GM12878 (cell line): ENCODE results near the gene C19orf12. TPM values are rescaled to one million over a fixed set of nuclear protein-coding genes. Genes with fewer than 3 reads are reported as not detected.
A peak's percentile ranks its signal among the peaks of the same experiment; 100 is the strongest.

Source experiments
- ATAC-seq: fragments of 200-7000 bp; cut with Tn5 transposase; 3 replicates; pipeline ENCODE4 v1.9.1; 2020; ENCODE audit warnings: mild to moderate bottlenecking, moderate library complexity
- BruUV-seq: library from RNA; stranded (reverse); fragments of 400-500 nt; replicated peaks from 2 replicates; lab custom pipeline; 2021; lab: Mats Ljungman, UMichigan
- CTCF ChIA-PET: fragments of 300-600 bp; sonication (Branson Sonifier 250); formaldehyde crosslinking; extraction: SDS; loops from one replicate; lab custom pipeline; 2021; ENCODE audit warnings: inconsistent platforms; lab: Yijun Ruan, JAX
- POLR2A ChIA-PET: fragments of 350-600 bp; formaldehyde crosslinking; extraction: SDS; loops from one replicate; lab custom pipeline; 2021; ENCODE audit warnings: inconsistent platforms; lab: Charles Lee
- RAD21 ChIA-PET: fragments of 300-600 bp; sonication (Branson Sonifier 250); formaldehyde crosslinking; loops from one replicate; lab custom pipeline; 2023; ENCODE audit warnings: antibody characterized with exemption; ENCODE audit not compliant: unreplicated experiment; lab: Charles Lee
- SMC1A ChIA-PET: fragments of 300-600 bp; sonication (Branson Sonifier 250); formaldehyde crosslinking; loops from one replicate; lab custom pipeline; 2023; ENCODE audit not compliant: unreplicated experiment, uncharacterized antibody; lab: Charles Lee
- DNase-seq: peaks from one replicate; pipeline ENCODE4 v3.0.0-alpha.2; 2011; ENCODE audit warnings: low read depth, low spot score
- FAIRE-seq: peaks from 3 replicates; lab custom pipeline; 2011; peaks lifted over from hg19 to GRCh38; lab: Jason Lieb, UNC
- H2AFZ ChIP-seq: 2 replicates; pipeline ENCODE4 v1.6.0; 2011; ENCODE audit warnings: low read depth, low read length, control low read depth; ENCODE audit not compliant: control insufficient read depth
- H3K27ac ChIP-seq: 2 replicates; pipeline ENCODE4 v1.5.1; 2011; ENCODE audit warnings: control low read depth; ENCODE audit not compliant: control insufficient read depth, insufficient read depth
- H3K27me3 ChIP-seq, 2 experiments: replicated peaks in 1 of 2; 2 replicates each; pipeline versions ENCODE4 v1.6.0 to v1.6.1; 2011; ENCODE audit warnings: low read length in 1 of 2; ENCODE audit not compliant: control insufficient read depth in 2 of 2, insufficient read depth in 2 of 2
- H3K36me3 ChIP-seq, 2 experiments: 2 replicates each; pipeline ENCODE4 v1.5.1; 2011; ENCODE audit warnings: low read length in 1 of 2; ENCODE audit not compliant: control insufficient read depth in 2 of 2, insufficient read depth in 2 of 2
- H3K4me1 ChIP-seq: 2 replicates; pipeline ENCODE4 v1.6.1; 2011; ENCODE audit warnings: mild to moderate bottlenecking, low read length, moderate library complexity, mixed read lengths; ENCODE audit not compliant: control insufficient read depth, insufficient read depth
- H3K4me2 ChIP-seq: 2 replicates; pipeline ENCODE4 v1.6.0; 2011; ENCODE audit warnings: control low read depth; ENCODE audit not compliant: control insufficient read depth, insufficient read depth
- H3K4me3 ChIP-seq: fragments of 200-600 bp; sonication (generic); 2 replicates; pipeline ENCODE4 v1.5.1; 2016
- H3K79me2 ChIP-seq: 2 replicates; pipeline ENCODE4 v1.6.0; 2011; ENCODE audit warnings: low read length; ENCODE audit not compliant: control insufficient read depth, insufficient read depth
- H3K9ac ChIP-seq: 2 replicates; pipeline ENCODE4 v1.8.0; 2011; ENCODE audit warnings: low read length, control low read depth, mixed read lengths; ENCODE audit not compliant: control insufficient read depth, insufficient read depth
- H3K9me3 ChIP-seq: replicated peaks from 3 replicates; pipeline ENCODE4 v1.5.1; 2011; ENCODE audit warnings: mild to moderate bottlenecking, low read length; ENCODE audit not compliant: control insufficient read depth, insufficient read depth
- H4K20me1 ChIP-seq: 2 replicates; pipeline ENCODE4 v1.6.0; 2011; ENCODE audit not compliant: control insufficient read depth, insufficient read depth
- CBFB ChIP-seq: IDR thresholded peaks from 2 replicates; pipeline ENCODE4 v1.6.1; 2016; ENCODE audit warnings: antibody characterized with exemption, low read depth
- CTCF ChIP-seq, 3 experiments: IDR thresholded peaks in 2 of 3; conservative IDR thresholded peaks in 1 of 3; 2 replicates each; pipeline ENCODE4 v1.5.1; 2011; ENCODE audit warnings: low read depth in 3 of 3, low read length in 3 of 3, mild to moderate bottlenecking in 3 of 3, control low read depth in 2 of 3, moderate library complexity in 2 of 3, inconsistent platforms in 1 of 3, mixed read lengths in 1 of 3; ENCODE audit not compliant: control insufficient read depth in 2 of 3, insufficient read depth in 1 of 3; ENCODE audit errors: extremely low read depth in 1 of 3
- GATAD2B ChIP-seq: fragments of 450-650 bp; conservative IDR thresholded peaks from 2 replicates; pipeline ENCODE4 v1.6.1; 2017; ENCODE audit warnings: low read depth, mild to moderate bottlenecking, moderate library complexity
- KDM1A ChIP-seq: fragments of 200-600 bp; sonication (generic); IDR thresholded peaks from 2 replicates; pipeline ENCODE4 v1.6.1; 2016; ENCODE audit warnings: borderline replicate concordance
- KLF5 ChIP-seq: fragments of 450-650 bp; IDR thresholded peaks from 2 replicates; pipeline ENCODE4 v1.6.1; 2014; ENCODE audit warnings: mild to moderate bottlenecking; ENCODE audit not compliant: partially characterized antibody
- MYC ChIP-seq: IDR thresholded peaks from 2 replicates; pipeline ENCODE4 v1.6.1; 2011; ENCODE audit warnings: mild to moderate bottlenecking, low read length, moderate library complexity, inconsistent platforms; ENCODE audit not compliant: insufficient read depth, insufficient replicate concordance, insufficient read length, severe bottlenecking
- NKRF ChIP-seq: fragments of 450-650 bp; conservative IDR thresholded peaks from 2 replicates; pipeline ENCODE4 v1.6.1; 2017; ENCODE audit warnings: mild to moderate bottlenecking, moderate library complexity
- POLR2AphosphoS2 ChIP-seq: IDR thresholded peaks from 2 replicates; pipeline ENCODE4 v1.6.1; 2011; ENCODE audit warnings: low read depth, mild to moderate bottlenecking, low read length, improper control_type of control experiment, moderate library complexity
- POU2F2 ChIP-seq: IDR thresholded peaks from 3 replicates; pipeline ENCODE4 v1.6.1; 2011; ENCODE audit warnings: low read depth, mild to moderate bottlenecking, low read length, borderline replicate concordance
- RAD21 ChIP-seq: IDR thresholded peaks from 2 replicates; pipeline ENCODE4 v1.6.1; 2011; ENCODE audit warnings: mild to moderate bottlenecking, low read depth, low read length, moderate library complexity; ENCODE audit not compliant: insufficient read depth
- RB1 ChIP-seq: fragments of 450-650 bp; formaldehyde crosslinking; IDR thresholded peaks from 2 replicates; pipeline ENCODE4 v1.6.1; 2017; ENCODE audit warnings: mild to moderate bottlenecking, borderline replicate concordance
- RCOR1 ChIP-seq: conservative IDR thresholded peaks from 2 replicates; pipeline ENCODE4 v1.6.1; 2012; ENCODE audit warnings: low read depth, low read length, improper control_type of control experiment
- RUNX3 ChIP-seq: IDR thresholded peaks from 2 replicates; pipeline ENCODE4 v1.6.1; 2012; ENCODE audit warnings: low read length, inconsistent platforms
- SMARCA5 ChIP-seq: fragments of 450-650 bp; IDR thresholded peaks from 2 replicates; pipeline ENCODE4 v1.6.1; 2017; ENCODE audit warnings: mild to moderate bottlenecking
- SREBF1 ChIP-seq: IDR thresholded peaks from 2 replicates; pipeline ENCODE4 v1.6.1; 2012; ENCODE audit warnings: mild to moderate bottlenecking, low read length
- STAT3 ChIP-seq: IDR thresholded peaks from 2 replicates; pipeline ENCODE4 v1.6.1; 2011; ENCODE audit warnings: low read depth, low read length, improper control_type of control experiment
- TCF3 ChIP-seq: IDR thresholded peaks from 2 replicates; pipeline ENCODE4 v1.6.1; 2012; ENCODE audit warnings: low read depth, mild to moderate bottlenecking, low read length, borderline replicate concordance; ENCODE audit not compliant: insufficient read depth
- ZBED1 ChIP-seq: IDR thresholded peaks from 2 replicates; pipeline ENCODE4 v1.6.1; 2016; ENCODE audit warnings: borderline replicate concordance
- ZSCAN29 ChIP-seq: fragments of 450-650 bp; IDR thresholded peaks from 2 replicates; pipeline ENCODE4 v1.6.1; 2017; ENCODE audit warnings: mild to moderate bottlenecking, moderate library complexity
- whole genome bisulfite sequencing: methylation state at CpG from one replicate; pipeline ENCODE4 v1.1.6; 2016; ENCODE audit warnings: low lambda C conversion rate; ENCODE audit not compliant: insufficient replicate concordance, insufficient coverage; ENCODE audit errors: missing lambda C conversion rate; 5-methylcytosine and 5-hydroxymethylcytosine counted together
- in situ Hi-C: fragments of 300-500 bp; cut with MboI; formaldehyde crosslinking; loops from 9 replicates; pipeline ENCODE4 v1.14.3; 2018; ENCODE audit warnings: mixed read lengths
- intact Hi-C: fragments of 100-400 bp; cut with micrococcal nuclease; formaldehyde crosslinking; loops from one replicate; pipeline ENCODE4 v1.14.2; 2022; ENCODE audit not compliant: unreplicated experiment
- polyA plus RNA-seq, 11 experiments: library from polyadenylated mRNA; depleted of rRNA in 4 of 11; unstranded in 6 of 11; stranded (reverse) in 5 of 11; fragments of >200 nt; fragmentation: Nextera tagmentation in 4 of 11; fragmentation: Illumina TruSeq in 1 of 11; extraction: Ambion mirVana in 4 of 11; extraction: Trizol in 1 of 11; gene quantifications; 1 replicate in 1 of 11; 2 replicates in 10 of 11; pipeline versions ENCODE4 v1.2.1 to v1.2.3, GENCODE V29; 2011 to 2016; ENCODE audit warnings: inconsistent platforms in 2 of 11, missing spikeins in 2 of 11, low read depth in 1 of 11
- total RNA-seq, 4 experiments: library from RNA; depleted of rRNA in 3 of 4; stranded (reverse); fragments of >200 nt in 3 of 4; fragmentation: Illumina TruSeq in 1 of 4; extraction: Trizol in 1 of 4; gene quantifications; 2 replicates each; pipeline versions ENCODE4 v1.2.1 to v1.2.3, GENCODE V29; 2013 to 2021

Gene C19orf12
- total and polyA plus RNA-seq, 10 of the 15 experiments (the other 5 are each of a cell fraction or from before 2014, with no cell fraction given) = 2.3 to 23.5 (median 20.3) TPM

GRCh38 chr19:29694669-29695627 lies 20.1 kb downstream of the C19orf12 start:
- SMC1A ChIA-PET = interaction anchor here (1.2 to 1.7 kb wide), 3 partner anchors 20 to 84 kb away, joined by 4 to 17 read pairs (median 4); partner anchors contain the start of gene C19orf12
- no peaks in the 10 kb centered on the region for H3K27me3 ChIP-seq
- peaks cover 5% of the 10 kb centered on the region; the same call in 2 of the 3 replicates for H3K9me3 ChIP-seq
- H4K20me1 ChIP-seq = no peaks in the 10 kb centered on the region
- FAIRE-seq (peak; percentile 27), ATAC-seq (peak; percentile 100), DNase-seq (no peak)
- 74% methylated on average over 19 of the region's 19 CpGs for WGBS
- in situ Hi-C loops = loop anchor here (5.0 kb wide), 1 partner anchor 88 kb away; the partner anchor contains the start of gene POP4
- no TSS peak for BruUV-seq
- POLR2A ChIA-PET = no interaction called here
- H3K27ac ChIP-seq = no peak overlapping the region
- H2AFZ ChIP-seq = no peak overlapping the region
- H3K4me1 ChIP-seq = no peaks in the 10 kb centered on the region; the same call in 1 of the 2 replicates
- H3K79me2 ChIP-seq = no peaks in the 10 kb centered on the region
- CTCF ChIA-PET = interaction anchor here (0.9 to 7.2 kb wide), 13 partner anchors 10 to 271 kb away, joined by 3 to 112 read pairs (median 5); partner anchors contain the start of genes C19orf12, PLEKHF1 and POP4
- intact Hi-C loops = loop anchor here (1.0 to 2.0 kb wide), 2 partner anchors 21 to 28 kb away; no protein-coding TSS in a partner anchor
- no peak overlapping the region for H3K4me2 ChIP-seq
- no peaks in the 10 kb centered on the region for H3K36me3 ChIP-seq
- no peak overlapping the region for H3K9ac ChIP-seq
- RAD21 ChIA-PET = interaction anchor here (0.9 to 1.6 kb wide), 5 partner anchors 18 to 86 kb away, joined by 3 to 25 read pairs (median 4); partner anchors contain the start of gene C19orf12
- H3K4me3 ChIP-seq = no peak overlapping the region
- TF ChIP-seq ZBED1 (no peak), KLF5 (no peak), RB1 (peak; percentile 50; the same call in 1 of the 2 replicates), POU2F2 (0 out of 3 replicates have a peak, but pooled peaks have one; percentile 30), POLR2AphosphoS2 (no peak), RAD21 (peak; percentile 76), NKRF (no peak), RCOR1 (no peak), SREBF1 (no peak), MYC (no peak), STAT3 (no peak), TCF3 (0 out of 2 replicates have a peak, but pooled peaks have one; percentile 35), CTCF (IDR thresholded peaks at IDR 0.05 in 2 of 3, conservative IDR thresholded peaks at IDR 0.05 in 1 of 3; ENCODE audit: control insufficient read depth in 2 of 3, extremely low read depth in 1 of 3, insufficient read depth in 1 of 3, low read depth in 3 of 3, low read length in 3 of 3) (peak; percentile 85 to 96 (median 95); a peak in 5 of 6 replicates), CBFB (no peak), SMARCA5 (peak; percentile 77), RUNX3 (0 out of 2 replicates have a peak, but pooled peaks have one; percentile 21), KDM1A (no peak), ZSCAN29 (0 out of 2 replicates have a peak, but pooled peaks have one; percentile 15), GATAD2B (0 out of 2 replicates have a peak, but pooled peaks have one; percentile 17)
